WTC11 (cell line): Measurements from ENCODE around the gene KLHL26. TPM values are rescaled to one million over a fixed set of nuclear protein-coding genes. Genes with fewer than 3 reads are reported as not detected.

Source experiments
- AFF4 ChIP-seq: sonication (generic); formaldehyde crosslinking; IDR thresholded peaks from 2 replicates; pipeline ENCODE4 v1.8.1; 2023; ENCODE audit warnings: mild to moderate bottlenecking, missing genetic modification reagents, borderline replicate concordance
- ATF6 ChIP-seq: sonication (generic); formaldehyde crosslinking; IDR thresholded peaks from 2 replicates; pipeline ENCODE4 v1.8.1; 2023; ENCODE audit warnings: mild to moderate bottlenecking, missing genetic modification reagents
- CDX4 ChIP-seq: fragments of 250-450 bp; sonication (Bioruptor Pico); IDR thresholded peaks from 2 replicates; pipeline ENCODE4 v1.9.0; 2021; ENCODE audit warnings: moderate library complexity, mild to moderate bottlenecking, inconsistent platforms, borderline replicate concordance
- ERG ChIP-seq: fragments of 250-450 bp; sonication (Bioruptor Pico); IDR thresholded peaks from 2 replicates; pipeline ENCODE4 v1.8.0; 2021; ENCODE audit warnings: mild to moderate bottlenecking
- ESRRA ChIP-seq: sonication (generic); formaldehyde crosslinking; IDR thresholded peaks from 2 replicates; pipeline ENCODE4 v1.8.1; 2022; ENCODE audit warnings: mild to moderate bottlenecking, missing genetic modification reagents, borderline replicate concordance
- GRHL2 ChIP-seq: fragments of 250-450 bp; sonication (Bioruptor Pico); IDR thresholded peaks from 2 replicates; pipeline ENCODE4 v1.8.0; 2022; ENCODE audit warnings: mild to moderate bottlenecking, moderate library complexity; ENCODE audit not compliant: insufficient replicate concordance, severe bottlenecking
- MYBL2 ChIP-seq: sonication (generic); formaldehyde crosslinking; IDR thresholded peaks from 2 replicates; pipeline ENCODE4 v1.8.1; 2023; ENCODE audit warnings: mild to moderate bottlenecking, moderate library complexity, missing genetic modification reagents
- SP1 ChIP-seq: sonication (generic); formaldehyde crosslinking; conservative IDR thresholded peaks from 2 replicates; pipeline ENCODE4 v1.8.1; 2022; ENCODE audit warnings: missing genetic modification reagents
- TEAD1 ChIP-seq: sonication (generic); formaldehyde crosslinking; IDR thresholded peaks from 2 replicates; pipeline ENCODE4 v1.8.0; 2022; ENCODE audit warnings: mild to moderate bottlenecking, missing genetic modification reagents
- ZMAT4 ChIP-seq: fragments of 250-450 bp; sonication (Bioruptor Pico); IDR thresholded peaks from 2 replicates; pipeline ENCODE4 v1.9.0; 2021; ENCODE audit warnings: mild to moderate bottlenecking
- ZNF121 ChIP-seq: sonication (generic); formaldehyde crosslinking; IDR thresholded peaks from 2 replicates; pipeline ENCODE4 v1.8.0; 2023; ENCODE audit warnings: missing genetic modification reagents
- ZNF219 ChIP-seq: sonication (generic); formaldehyde crosslinking; IDR thresholded peaks from 2 replicates; pipeline ENCODE4 v1.8.0; 2023; ENCODE audit warnings: missing genetic modification reagents, mild to moderate bottlenecking, borderline replicate concordance
- ZNF512 ChIP-seq: sonication (generic); formaldehyde crosslinking; IDR thresholded peaks from 2 replicates; pipeline ENCODE4 v1.8.1; 2022; ENCODE audit warnings: missing genetic modification reagents, borderline replicate concordance
- ZNF671 ChIP-seq: fragments of 250-450 bp; sonication (Bioruptor Pico); IDR thresholded peaks from 2 replicates; pipeline ENCODE4 v1.8.0; 2021; ENCODE audit warnings: mild to moderate bottlenecking
- ZSCAN18 ChIP-seq: fragments of 250-450 bp; sonication (Bioruptor Pico); IDR thresholded peaks from 2 replicates; pipeline ENCODE4 v2.1.2; 2022; ENCODE audit warnings: mild to moderate bottlenecking, moderate library complexity
- total RNA-seq: library from RNA; stranded (reverse); gene quantifications from 3 replicates; pipeline ENCODE4 v1.2.3, GENCODE V29; 2021

KLHL26 gene
- total RNA-seq, 1 experiment from 2014 or later = 13.1 TPM

GRCh38 chr19:18588611-18589379 is 48.0 kb upstream of the KLHL26 start, which contains the start of gene REX1BD (continued):
- TF ChIP-seq SP1 (CRISPR knock-in tag) = peak; percentile 85
- peak; percentile 85; the same call in 1 of the 2 replicates for TF ChIP-seq ZNF219
- 0 out of 2 replicates have a peak, but pooled peaks have one; percentile 32 for TF ChIP-seq AFF4 (CRISPR knock-in tag)
- no peak for TF ChIP-seq CDX4 (CRISPR knock-in tag)
- TF ChIP-seq ZNF121 = peak; percentile 69; the same call in 1 of the 2 replicates
- TF ChIP-seq MYBL2 = peak; percentile 74
- TF ChIP-seq ZNF512 = no peak
- TF ChIP-seq TEAD1 (CRISPR knock-in tag) = peak; percentile 71
- no peak for TF ChIP-seq GRHL2
- no peak for TF ChIP-seq ZNF671 (CRISPR knock-in tag)
- TF ChIP-seq ERG (CRISPR knock-in tag) = no peak
- no peak for TF ChIP-seq ZSCAN18 (CRISPR knock-in tag)
- peak; percentile 82; the same call in 1 of the 2 replicates for TF ChIP-seq ESRRA (CRISPR knock-in tag)
- TF ChIP-seq ATF6 (CRISPR knock-in tag) = no peak
- no peak for TF ChIP-seq ZMAT4 (CRISPR knock-in tag)
